Measurements from ENCODE around the gene BSND.

GRCh38 chr1:55049914-55050278 lies 51.2 kb downstream of the BSND start:
- no peak for TF ChIP-seq EZH2 (IDR thresholded peaks at IDR 0.05; ENCODE audit: insufficient read depth, poor library complexity, severe bottlenecking)
- no peak for TF ChIP-seq EZH2phosphoT487 (IDR thresholded peaks at IDR 0.05; ENCODE audit: insufficient read depth, low read depth)

All from GM23248 (cell line).